Measurements from ENCODE around the gene SDK1. TPM values are rescaled to one million over a fixed set of nuclear protein-coding genes. Genes with fewer than 3 reads are reported as not detected.

Gene SDK1
- total and polyA plus RNA-seq, 2 of the 8 experiments (the other 6 are each of a cell fraction or from before 2014, with no cell fraction given) = 3.3 to 7.2 TPM

DNA sequence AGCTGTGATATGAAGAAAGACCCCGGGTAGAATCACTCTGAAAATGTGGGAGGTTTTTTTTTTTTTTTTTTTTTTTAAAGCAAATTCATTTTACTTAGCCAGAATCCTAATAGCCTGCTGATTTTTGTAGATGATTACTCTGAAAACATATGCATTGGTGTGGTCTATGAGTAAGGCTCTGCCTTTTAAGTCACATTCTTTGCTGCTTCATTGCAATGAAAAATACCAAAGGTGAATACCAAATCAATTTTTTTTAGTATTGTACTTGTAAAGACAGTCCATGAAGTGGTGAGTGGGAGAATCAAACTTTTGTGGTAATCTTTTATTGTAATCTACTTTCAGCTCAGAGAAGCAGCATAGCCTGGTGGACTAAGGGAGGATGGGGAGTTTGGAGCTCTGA is 130.3 kb downstream of the SDK1 start:
- Histone ChIP-seq H3K23me2 (ENCODE audit: low read depth, low read length) (no peaks in the 10 kb centered on the region), H2BK12ac (ENCODE audit: low read depth, low read length) (no peak overlapping the region), H3K14ac (ENCODE audit: insufficient read length) (no peak overlapping the region), H3K4me3 (ENCODE audit: extremely low read depth in 1 of 4, insufficient read depth in 2 of 4, low read depth in 3 of 4, low read length in 4 of 4) (no peak overlapping the region), H4K5ac (ENCODE audit: insufficient read length, low read depth, low read length) (no peak overlapping the region), H3K79me2 (ENCODE audit: control insufficient read depth in 1 of 2, insufficient read depth in 2 of 2, low read length in 2 of 2) (no peaks in the 10 kb centered on the region), H2AK5ac (ENCODE audit: low read depth, low read length) (no peak overlapping the region), H3K4me2 (ENCODE audit: insufficient read depth in 1 of 2, low read depth in 2 of 2, low read length in 2 of 2) (no peak overlapping the region), H2BK20ac (ENCODE audit: low read length) (no peak overlapping the region), H3K27ac (ENCODE audit: low read depth, low read length) (no peak overlapping the region), H2BK120ac (replicated peaks; ENCODE audit: low read depth, low read length) (no peak overlapping the region), H2BK15ac (ENCODE audit: low read length) (no peak overlapping the region), H2AFZ (ENCODE audit: low read length) (no peak overlapping the region), H3K4ac (replicated peaks; ENCODE audit: insufficient read length, low read depth, low read length) (no peak overlapping the region), H4K20me1 (replicated peaks in 1 of 2; ENCODE audit: control insufficient read depth in 1 of 2, insufficient read depth in 2 of 2, low read length in 2 of 2) (peaks cover 0 to 1% of the 10 kb centered on the region in 2 experiments), H2BK5ac (ENCODE audit: low read depth, low read length) (no peak overlapping the region), H3K9ac (replicated peaks in 1 of 4; ENCODE audit: extremely low read depth in 1 of 4, low read depth in 3 of 4, low read length in 3 of 4) (no peak overlapping the region), H3K79me1 (ENCODE audit: low read depth, low read length) (no peaks in the 10 kb centered on the region; the same call in 1 of the 2 replicates), H3K36me3 (ENCODE audit: control insufficient read depth in 2 of 4, insufficient read depth in 4 of 4, low read length in 3 of 4) (no peaks in the 10 kb centered on the region), H3K9me3 (ENCODE audit: insufficient read depth in 2 of 2, low read depth in 1 of 2, low read length in 1 of 2) (no peaks in the 10 kb centered on the region), H3K27me3 (replicated peaks in 1 of 4; ENCODE audit: control insufficient read depth in 3 of 4, extremely low read depth in 1 of 4, insufficient read depth in 3 of 4, low read length in 3 of 4) (no peaks in the 10 kb centered on the region), H3K4me1 (replicated peaks in 1 of 4; ENCODE audit: control insufficient read depth in 3 of 4, insufficient read depth in 4 of 4, low read length in 3 of 4) (peaks cover 0 to 3% (median 1%) of the 10 kb centered on the region in 4 experiments; a peak in 3 of 7 replicates), H3K56ac (replicated peaks; ENCODE audit: insufficient read length, low read depth, low read length) (no peak overlapping the region), H3K18ac (ENCODE audit: extremely low read depth, low read length) (no peak overlapping the region), H3K23ac (ENCODE audit: insufficient read length) (no peak overlapping the region), H4K8ac (ENCODE audit: extremely low read depth, insufficient read depth, low read length) (no peak overlapping the region), H4K91ac (replicated peaks; ENCODE audit: insufficient read length, low read length) (no peak overlapping the region)
- ChIA-PET CTCF (ENCODE audit: partially characterized antibody) (interaction anchor here (0.5 to 2.3 kb wide), 9 partner anchors 9 to 1731 kb away, joined by 3 to 5 read pairs (median 4); no protein-coding TSS in a partner anchor), POLR2A (ENCODE audit: partially characterized antibody) (interaction anchor here (1.7 kb wide), 1 partner anchor 12 kb away, joined by 3 read pairs; no protein-coding TSS in a partner anchor)
- TF ChIP-seq EGR1 (IDR thresholded peaks at IDR 0.05; ENCODE audit: borderline replicate concordance, low read depth, low read length) = no peak
- TF ChIP-seq, protein P1, sequence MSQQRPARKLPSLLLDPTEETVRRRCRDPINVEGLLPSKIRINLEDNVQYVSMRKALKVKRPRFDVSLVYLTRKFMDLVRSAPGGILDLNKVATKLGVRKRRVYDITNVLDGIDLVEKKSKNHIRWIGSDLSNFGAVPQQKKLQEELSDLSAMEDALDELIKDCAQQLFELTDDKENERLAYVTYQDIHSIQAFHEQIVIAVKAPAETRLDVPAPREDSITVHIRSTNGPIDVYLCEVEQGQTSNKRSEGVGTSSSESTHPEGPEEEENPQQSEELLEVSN (IDR thresholded peaks at IDR 0.05) = no peak
- TF ChIP-seq, protein P2, sequence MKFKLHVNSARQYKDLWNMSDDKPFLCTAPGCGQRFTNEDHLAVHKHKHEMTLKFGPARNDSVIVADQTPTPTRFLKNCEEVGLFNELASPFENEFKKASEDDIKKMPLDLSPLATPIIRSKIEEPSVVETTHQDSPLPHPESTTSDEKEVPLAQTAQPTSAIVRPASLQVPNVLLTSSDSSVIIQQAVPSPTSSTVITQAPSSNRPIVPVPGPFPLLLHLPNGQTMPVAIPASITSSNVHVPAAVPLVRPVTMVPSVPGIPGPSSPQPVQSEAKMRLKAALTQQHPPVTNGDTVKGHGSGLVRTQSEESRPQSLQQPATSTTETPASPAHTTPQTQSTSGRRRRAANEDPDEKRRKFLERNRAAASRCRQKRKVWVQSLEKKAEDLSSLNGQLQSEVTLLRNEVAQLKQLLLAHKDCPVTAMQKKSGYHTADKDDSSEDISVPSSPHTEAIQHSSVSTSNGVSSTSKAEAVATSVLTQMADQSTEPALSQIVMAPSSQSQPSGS (IDR thresholded peaks at IDR 0.05; ENCODE audit: low read length) = no peak
- WGBS, 2 experiments (ENCODE audit: extremely low coverage in 1 of 2, insufficient coverage in 1 of 2, insufficient read length in 1 of 2, insufficient replicate concordance in 2 of 2, low coverage in 1 of 2, low lambda C conversion rate in 2 of 2, missing lambda C conversion rate in 1 of 2) = 100% methylated on average over 1 of the region's 1 CpG; no CpG with 5 or more reads in 1 of the 2 experiments
- no peak for DNase-seq (ENCODE audit: low read depth in 1 of 2, low spot score in 2 of 2)
- no peak for FAIRE-seq
